CD4-positive, alpha-beta T cell treated with Interferon gamma for 1 hour (primary cell): Measurements from ENCODE around the gene ETHE1.

Source experiments
- DNase-seq: peaks from one replicate; pipeline ENCODE4 v3.0.0-alpha.2; 2020

Gene ETHE1, protein sequence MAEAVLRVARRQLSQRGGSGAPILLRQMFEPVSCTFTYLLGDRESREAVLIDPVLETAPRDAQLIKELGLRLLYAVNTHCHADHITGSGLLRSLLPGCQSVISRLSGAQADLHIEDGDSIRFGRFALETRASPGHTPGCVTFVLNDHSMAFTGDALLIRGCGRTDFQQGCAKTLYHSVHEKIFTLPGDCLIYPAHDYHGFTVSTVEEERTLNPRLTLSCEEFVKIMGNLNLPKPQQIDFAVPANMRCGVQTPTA

GRCh38 chr19:43526884-43527859, at the start of gene ETHE1:
ETHE1 (minus strand) TSS chr19:43527201; CDS start chr19:43527177, 24 bp downstream.
- peak; percentile 55 for DNase-seq

DNA sequence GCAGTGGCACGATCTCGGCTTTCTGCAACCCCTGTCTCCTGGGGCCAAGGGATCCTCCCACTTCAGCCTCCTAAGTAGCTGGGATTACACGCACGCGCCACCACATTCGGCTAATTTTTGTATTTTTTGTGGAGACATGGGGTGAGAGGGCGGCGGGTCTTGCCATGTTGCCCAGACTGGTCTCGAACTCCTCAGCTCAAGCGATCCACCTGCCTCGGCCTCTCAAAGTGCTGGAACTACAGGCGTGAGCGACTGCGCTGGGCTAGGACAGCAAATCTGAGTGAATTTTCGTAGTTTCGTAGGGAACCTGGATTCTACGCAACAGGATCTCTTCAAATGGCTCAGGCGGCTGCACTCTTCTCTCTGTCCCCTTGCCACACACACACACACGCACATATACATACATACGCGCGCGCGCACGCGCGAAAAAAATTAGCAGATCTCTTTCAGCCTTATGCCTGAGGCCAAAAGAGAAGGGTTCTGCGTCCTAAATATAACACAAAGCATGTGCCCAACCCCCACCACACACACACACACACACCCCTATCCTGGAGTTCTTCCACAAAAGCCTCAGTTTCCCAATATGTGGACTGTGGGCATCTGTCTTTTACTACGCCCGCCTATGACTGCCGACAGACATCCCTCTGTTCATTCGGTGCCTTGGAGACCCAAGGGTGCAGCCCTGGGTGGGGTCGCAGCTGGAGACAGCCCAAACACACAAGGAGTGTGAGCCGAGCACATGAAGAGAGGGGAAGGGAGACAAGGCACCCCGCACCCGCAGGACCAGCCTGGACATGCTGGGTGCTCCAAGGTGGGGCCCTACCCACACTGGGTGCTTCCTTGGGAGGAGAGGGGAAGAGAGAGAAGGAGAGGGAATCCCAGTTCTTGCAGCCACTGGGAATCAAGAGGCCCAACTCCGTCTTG, 49.2 kb upstream of the ETHE1 start:
- no peak for DNase-seq

GRCh38 chr19:43575156-43575950, 48.4 kb upstream of the ETHE1 start, which contains the start of the genes PINLYP and XRCC1:
PINLYP (plus strand) TSS chr19:43575801; CDS start chr19:43577192, 1,391 bp downstream.
XRCC1 (minus strand) TSS chr19:43575527; CDS start chr19:43575458, 69 bp downstream.
- peak; percentile 99 for DNase-seq

DNA sequence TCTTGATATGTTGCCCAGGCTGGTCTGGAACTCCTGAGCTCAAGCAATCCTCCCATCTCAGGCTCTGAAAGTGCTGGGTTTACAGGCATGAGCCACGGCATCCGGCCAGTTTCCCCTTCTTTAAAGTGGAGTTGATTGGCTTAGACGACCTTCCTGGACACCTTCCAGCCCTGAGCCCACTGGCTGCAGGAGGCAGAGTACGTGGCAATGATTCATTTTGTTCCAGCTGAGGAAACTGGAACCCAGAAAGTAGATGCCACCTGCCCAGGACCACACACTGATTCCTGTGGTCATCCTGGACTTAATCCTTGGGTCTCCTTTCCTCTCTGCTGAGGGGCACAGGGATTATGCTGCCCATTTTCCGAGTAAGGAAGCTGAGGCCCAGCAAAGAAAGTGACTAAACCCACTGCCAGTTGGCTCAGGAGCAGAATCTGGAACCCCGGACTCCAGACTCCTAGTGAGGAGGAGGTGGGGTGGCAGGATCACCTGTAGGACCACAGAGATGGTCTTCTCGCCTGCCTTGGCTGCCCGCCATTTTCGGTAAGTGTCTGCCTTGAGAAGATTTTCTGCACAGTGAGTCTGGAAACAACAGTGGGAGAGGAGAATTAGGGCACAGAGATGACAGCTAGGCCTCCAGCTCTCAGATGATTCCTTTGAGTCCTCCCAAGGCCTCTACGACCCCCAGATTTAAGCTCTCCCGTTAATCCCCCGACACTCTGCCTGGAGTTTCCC, 47.6 kb upstream of the ETHE1 start:
- no peak for DNase-seq

DNA sequence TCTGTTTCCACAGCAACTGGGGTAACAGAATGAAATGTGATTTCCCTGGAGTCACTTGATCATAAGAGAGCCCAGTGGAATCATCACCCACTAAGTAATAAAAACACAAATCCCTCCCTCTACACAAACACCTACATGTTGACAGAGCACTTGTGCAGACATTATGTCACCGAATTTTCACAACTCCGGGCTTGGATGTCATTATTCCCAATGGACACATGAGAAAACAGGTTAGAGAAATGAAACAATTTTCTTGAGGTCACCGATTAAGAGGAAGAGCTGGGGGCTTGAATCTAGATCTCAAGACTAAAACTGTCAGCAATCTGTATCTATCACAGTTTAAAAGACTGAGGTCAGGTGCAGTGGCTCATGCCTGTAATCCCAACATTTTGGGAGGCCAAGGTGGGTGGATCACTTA, 45.2 kb upstream of the ETHE1 start:
- DNase-seq: no peak

DNA sequence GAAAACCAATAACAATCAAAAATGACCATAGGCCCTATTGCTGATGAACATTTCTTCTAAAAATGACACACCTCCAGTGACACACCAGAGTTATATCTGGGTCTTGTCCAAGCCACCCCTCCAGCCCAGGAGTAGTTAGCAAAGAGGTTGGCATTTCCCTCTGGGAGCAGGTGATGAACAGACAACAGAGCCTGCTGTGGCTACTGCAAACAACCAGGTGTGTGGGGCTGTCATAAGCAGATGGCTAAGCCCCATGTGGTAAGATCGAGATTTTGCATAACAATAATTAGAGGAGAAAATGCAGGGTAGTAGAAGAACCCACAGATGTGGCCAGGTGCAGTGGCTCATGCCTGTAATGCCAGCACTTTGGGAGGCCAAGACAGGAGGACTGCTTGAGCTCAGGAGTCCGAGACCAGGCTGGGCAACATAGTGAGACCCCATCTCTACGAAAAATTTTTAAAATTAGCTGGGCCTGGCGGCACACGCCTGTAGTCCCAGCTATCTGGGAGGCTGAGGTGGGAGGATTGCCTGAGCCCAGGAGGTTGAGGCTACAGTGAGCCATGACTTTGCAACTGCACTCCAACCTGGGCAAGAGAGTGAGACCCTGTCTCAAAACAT, 43.3 kb upstream of the ETHE1 start:
- DNase-seq: no peak

DNA sequence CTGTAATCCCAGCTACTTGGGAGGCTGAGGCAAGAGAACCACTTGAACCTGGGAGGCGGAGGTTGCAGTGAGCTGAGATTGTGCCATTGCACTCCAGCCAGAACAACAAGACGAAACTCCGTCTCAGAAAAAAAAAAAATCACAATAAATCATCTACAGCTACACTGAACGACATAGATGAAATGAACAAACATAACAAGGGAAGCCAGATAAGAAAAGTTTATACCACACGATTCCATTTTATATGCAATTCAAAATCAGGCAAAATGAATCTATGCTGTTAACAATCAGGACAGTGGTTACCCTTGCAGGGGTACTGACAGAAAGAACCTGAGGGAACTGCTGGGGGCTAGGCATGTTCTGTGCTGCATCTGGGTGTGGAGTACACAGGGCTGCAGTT, 42.7 kb upstream of the ETHE1 start:
- DNase-seq: no peak

- DNase-seq: no peak
These were observed 37.8 kb upstream of the ETHE1 start for GRCh38 chr19:43564800-43565199.

- DNase-seq: no peak
These were observed 36.9 kb upstream of the ETHE1 start for GRCh38 chr19:43563816-43564457.

DNA sequence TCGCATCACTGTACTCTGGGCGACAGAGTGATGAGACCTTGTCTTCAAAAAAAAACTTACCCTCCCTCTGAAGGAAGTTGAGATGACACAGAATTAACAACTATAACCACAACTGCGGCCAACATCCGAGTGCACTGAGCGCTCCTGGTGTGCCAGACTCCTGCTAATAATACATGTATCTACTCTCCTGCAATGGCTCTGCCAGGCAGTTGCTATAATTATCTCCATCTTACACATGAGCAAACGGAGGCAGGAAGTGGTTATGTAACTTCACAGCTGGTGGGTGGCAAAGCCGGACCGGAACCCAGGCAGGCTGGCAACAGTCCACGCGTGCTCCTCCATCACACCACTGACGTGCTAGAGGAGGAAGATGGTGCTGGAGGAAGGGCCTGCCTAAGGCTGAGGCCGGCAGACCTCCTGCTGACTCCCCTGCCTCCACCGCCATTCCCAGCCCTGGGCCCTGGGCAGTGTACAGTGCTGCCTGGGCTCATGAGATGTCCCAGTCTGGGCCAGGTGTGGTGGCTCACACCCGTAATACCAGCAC, 35.8 kb upstream of the ETHE1 start:
- peak; percentile 92 for DNase-seq

GRCh38 chr19:43562226-43562697, 35.3 kb upstream of the ETHE1 start:
- no peak for DNase-seq

- DNase-seq: no peak
These were observed 34.4 kb upstream of the ETHE1 start for GRCh38 chr19:43561139-43561970.

- peak; percentile 20 for DNase-seq
These were observed 33.7 kb upstream of the ETHE1 start for GRCh38 chr19:43560687-43561086.

DNA sequence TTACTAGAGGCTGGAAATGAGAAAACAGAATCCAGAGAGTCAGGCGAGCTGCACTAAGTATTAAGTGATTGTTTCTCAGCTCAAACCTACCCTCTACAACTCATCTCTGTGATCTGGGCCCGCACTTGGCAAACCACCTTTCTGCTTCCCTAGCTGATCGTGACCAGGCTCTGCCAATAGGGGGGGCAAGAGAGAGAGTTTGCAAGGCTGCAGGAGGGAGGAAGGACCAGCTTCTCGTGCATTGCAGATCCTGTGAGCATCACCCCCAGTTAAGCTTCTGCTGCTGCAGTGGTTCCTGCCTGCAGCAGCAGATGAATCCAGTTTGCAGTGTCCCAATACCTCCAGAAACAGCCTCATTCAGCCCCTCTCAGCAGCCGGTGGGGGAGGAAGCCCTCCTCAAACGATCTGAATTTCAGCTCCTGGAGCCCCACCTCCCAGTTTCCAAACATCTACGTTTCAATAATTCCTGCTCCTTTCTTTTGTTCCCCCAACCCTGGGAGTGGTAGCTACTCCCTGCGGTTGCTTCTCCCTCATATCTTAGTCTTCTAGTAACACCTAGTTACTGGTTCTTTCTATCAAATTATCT, 28.3 kb upstream of the ETHE1 start:
- peak; percentile 82 for DNase-seq

- DNase-seq: no peak
These were observed 27.4 kb upstream of the ETHE1 start for GRCh38 chr19:43554317-43554895.

GRCh38 chr19:43553656-43554055, 26.7 kb upstream of the ETHE1 start:
- no peak for DNase-seq

GRCh38 chr19:43552616-43553015, 25.6 kb upstream of the ETHE1 start:
- DNase-seq: no peak

GRCh38 chr19:43552198-43552450, 25.1 kb upstream of the ETHE1 start:
- DNase-seq: no peak
